HG03025 (cell line): ENCODE measurements around the gene PCSK2.

Experiments
- ATAC-seq: cut with Tn5 transposase; IDR thresholded peaks from one replicate; pipeline ENCODE4 v1.9.1; 2021; ENCODE audit warnings: mild to moderate bottlenecking, moderate library complexity; ENCODE audit not compliant: unreplicated experiment, low FRiP score

PCSK2 gene

GRCh38 chr20:17248224-17248623 is 21.4 kb downstream of the PCSK2 start:
- no peak for ATAC-seq

- no peak for ATAC-seq
Measured at GRCh38 chr20:17262786-17263185, 35.9 kb downstream of the PCSK2 start.

GRCh38 chr20:17273717-17274116 is 46.9 kb downstream of the PCSK2 start:
- no peak for ATAC-seq

GRCh38 chr20:17276101-17276500 is 49.3 kb downstream of the PCSK2 start:
- no peak for ATAC-seq

- no peak for ATAC-seq
Measured at GRCh38 chr20:17281478-17281877, 54.6 kb downstream of the PCSK2 start.

GRCh38 chr20:17282501-17282900 is 55.7 kb downstream of the PCSK2 start:
- ATAC-seq, result no peak

- ATAC-seq, result no peak
Measured at GRCh38 chr20:17287503-17287902, 60.7 kb downstream of the PCSK2 start.

- no peak for ATAC-seq
Measured at GRCh38 chr20:17287998-17288397, 61.2 kb downstream of the PCSK2 start.

- no peak for ATAC-seq
Measured at GRCh38 chr20:17295151-17295726, 68.4 kb downstream of the PCSK2 start.

- no peak for ATAC-seq
Measured at GRCh38 chr20:17295991-17296390, 69.2 kb downstream of the PCSK2 start.

- ATAC-seq, result no peak
Measured at GRCh38 chr20:17298171-17298570, 71.3 kb downstream of the PCSK2 start.

- ATAC-seq, result no peak
Measured at GRCh38 chr20:17298751-17299150, 71.9 kb downstream of the PCSK2 start.

- ATAC-seq, result no peak
Measured at GRCh38 chr20:17300113-17300512, 73.3 kb downstream of the PCSK2 start.

GRCh38 chr20:17304774-17305173 is 77.9 kb downstream of the PCSK2 start:
- ATAC-seq, result no peak

- ATAC-seq, result no peak
Measured at GRCh38 chr20:17306427-17306826, 79.6 kb downstream of the PCSK2 start.

- no peak for ATAC-seq
Measured at GRCh38 chr20:17314264-17314663, 87.4 kb downstream of the PCSK2 start.

- no peak for ATAC-seq
Measured at GRCh38 chr20:17315407-17316231, 88.8 kb downstream of the PCSK2 start.

- ATAC-seq, result no peak
Measured at GRCh38 chr20:17316316-17317038, 89.6 kb downstream of the PCSK2 start.

GRCh38 chr20:17317341-17317740 is 90.5 kb downstream of the PCSK2 start:
- ATAC-seq, result no peak

GRCh38 chr20:17320456-17320855 is 93.6 kb downstream of the PCSK2 start:
- ATAC-seq, result no peak

- no peak for ATAC-seq
Measured at GRCh38 chr20:17326096-17326495, 99.3 kb downstream of the PCSK2 start.
